HG03108 (cell line): ENCODE measurements around the gene KCNAB2.

Experiments used
- ATAC-seq: cut with Tn5 transposase; IDR thresholded peaks from one replicate; pipeline ENCODE4 v1.9.1; 2021; ENCODE audit warnings: moderate library complexity; ENCODE audit not compliant: unreplicated experiment

KCNAB2 gene

GRCh38 chr1:6144175-6144574 lies 98.5 kb downstream of the KCNAB2 start:
- no peak for ATAC-seq

- ATAC-seq = no peak
Measured at GRCh38 chr1:6144647-6145395, 99.1 kb downstream of the KCNAB2 start.

DNA sequence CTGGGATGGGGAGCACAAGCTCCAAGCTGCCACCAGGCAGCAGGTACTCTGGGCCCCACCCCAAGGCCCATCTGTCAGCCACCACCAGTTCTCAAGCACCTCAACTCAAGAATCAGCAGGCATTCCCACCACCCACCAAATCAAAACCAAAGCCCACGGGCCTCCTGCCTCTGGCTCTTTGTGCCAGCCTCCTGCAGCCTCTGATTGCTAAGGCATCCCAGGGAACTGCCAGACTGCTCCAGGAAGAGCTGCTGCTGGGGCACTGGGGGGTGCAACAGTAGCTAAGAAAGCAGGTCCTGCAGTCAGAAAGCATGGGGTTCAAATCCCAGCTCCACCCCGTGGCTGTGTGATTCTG lies 99.7 kb downstream of the KCNAB2 start:
- ATAC-seq = no peak

GRCh38 chr1:6145864-6146410 lies 100.2 kb downstream of the KCNAB2 start:
- ATAC-seq = no peak

DNA sequence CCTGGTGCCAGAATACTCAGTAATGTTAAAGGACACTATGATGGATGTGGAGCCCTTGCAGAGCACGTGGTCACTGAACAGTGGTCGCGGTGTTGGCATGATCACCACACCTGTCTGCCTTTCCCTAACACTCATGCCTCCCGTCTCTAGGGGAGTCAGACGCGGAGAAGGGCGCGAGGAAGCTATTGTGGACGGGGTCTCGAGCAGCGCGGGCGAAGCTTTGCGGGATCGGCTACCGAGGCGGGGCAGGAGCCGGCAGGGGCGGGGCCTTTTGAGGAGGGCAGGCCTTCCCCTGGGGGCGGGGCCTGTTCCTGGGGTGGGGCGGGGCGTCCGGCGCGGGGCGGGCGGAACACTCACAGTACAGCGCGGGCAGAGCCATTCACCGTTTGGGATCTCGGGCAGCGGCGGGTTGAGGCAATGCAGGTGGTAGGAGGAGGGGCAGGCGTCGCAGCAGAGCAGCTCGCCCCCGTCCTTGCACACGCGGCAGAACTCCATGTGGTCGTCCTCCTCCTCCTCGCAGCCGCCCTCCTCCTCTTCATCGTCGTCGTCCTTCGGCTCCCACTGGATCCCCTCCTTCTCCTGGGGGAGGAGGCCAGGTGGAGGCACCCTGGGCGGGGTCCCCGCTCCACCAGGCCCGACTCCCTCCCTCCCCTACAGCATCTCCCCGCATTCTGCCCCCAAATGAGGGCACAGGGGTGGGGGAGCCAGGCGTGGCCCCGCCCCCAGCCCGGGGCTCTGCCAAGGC lies 103.0 kb downstream of the KCNAB2 start:
- ATAC-seq = no peak

- ATAC-seq = no peak
Measured at GRCh38 chr1:6149597-6149996, 103.9 kb downstream of the KCNAB2 start.

- ATAC-seq = no peak
Measured at GRCh38 chr1:6150006-6150938, 104.6 kb downstream of the KCNAB2 start.
